ENCODE data around the gene TRABD2B.

The TRABD2B gene

GRCh38 chr1:47993881-47994625 is 3.1 kb downstream of the TRABD2B start:
- in situ Hi-C loops (cut with HindIII; ENCODE audit: low sequenced_read_pairs), result no loop called here

- in situ Hi-C loops (cut with HindIII; ENCODE audit: low sequenced_read_pairs), result no loop called here
These were observed 3.8 kb downstream of the TRABD2B start for GRCh38 chr1:47993416-47993740.

- in situ Hi-C loops (cut with HindIII; ENCODE audit: low sequenced_read_pairs), result no loop called here
These were observed 4.3 kb downstream of the TRABD2B start for GRCh38 chr1:47992720-47993415.

- in situ Hi-C loops (cut with HindIII; ENCODE audit: low sequenced_read_pairs), result no loop called here
These were observed 5.5 kb downstream of the TRABD2B start for GRCh38 chr1:47991673-47992072.

GRCh38 chr1:47991187-47991586 is 6.0 kb downstream of the TRABD2B start:
- in situ Hi-C loops (cut with HindIII; ENCODE audit: low sequenced_read_pairs), result no loop called here

GRCh38 chr1:47990286-47990685 is 6.9 kb downstream of the TRABD2B start:
- in situ Hi-C loops (cut with HindIII; ENCODE audit: low sequenced_read_pairs), result no loop called here

GRCh38 chr1:47987601-47988000 is 9.6 kb downstream of the TRABD2B start:
- in situ Hi-C loops (cut with HindIII; ENCODE audit: low sequenced_read_pairs), result loop anchor here (5.0 kb wide), 1 partner anchor 40 kb away; no protein-coding TSS in a partner anchor

- in situ Hi-C loops (cut with HindIII; ENCODE audit: low sequenced_read_pairs), result loop anchor here (5.0 kb wide), 1 partner anchor 39 kb away; no protein-coding TSS in a partner anchor
These were observed 10.4 kb downstream of the TRABD2B start for GRCh38 chr1:47986761-47987200.

- in situ Hi-C loops (cut with HindIII; ENCODE audit: low sequenced_read_pairs), result loop anchor here (5.0 kb wide), 1 partner anchor 38 kb away; no protein-coding TSS in a partner anchor
These were observed 12.2 kb downstream of the TRABD2B start for GRCh38 chr1:47985018-47985417.

- in situ Hi-C loops (cut with HindIII; ENCODE audit: low sequenced_read_pairs), result no loop called here
These were observed 12.9 kb downstream of the TRABD2B start for GRCh38 chr1:47984175-47984789.

- in situ Hi-C loops (cut with HindIII; ENCODE audit: low sequenced_read_pairs), result no loop called here
These were observed 13.5 kb downstream of the TRABD2B start for GRCh38 chr1:47983691-47984090.

GRCh38 chr1:47981667-47982350 is 15.4 kb downstream of the TRABD2B start:
- in situ Hi-C loops (cut with HindIII; ENCODE audit: low sequenced_read_pairs), result no loop called here

GRCh38 chr1:47980501-47980900 is 16.7 kb downstream of the TRABD2B start:
- in situ Hi-C loops (cut with HindIII; ENCODE audit: low sequenced_read_pairs), result no loop called here

- in situ Hi-C loops (cut with HindIII; ENCODE audit: low sequenced_read_pairs), result no loop called here
These were observed 17.5 kb downstream of the TRABD2B start for GRCh38 chr1:47979724-47980123.

GRCh38 chr1:47978486-47978885 is 18.7 kb downstream of the TRABD2B start:
- in situ Hi-C loops (cut with HindIII; ENCODE audit: low sequenced_read_pairs), result no loop called here

- in situ Hi-C loops (cut with HindIII; ENCODE audit: low sequenced_read_pairs), result no loop called here
These were observed 20.5 kb downstream of the TRABD2B start for GRCh38 chr1:47976728-47977127.

- in situ Hi-C loops (cut with HindIII; ENCODE audit: low sequenced_read_pairs), result no loop called here
These were observed 20.9 kb downstream of the TRABD2B start for GRCh38 chr1:47976267-47976666.

- in situ Hi-C loops (cut with HindIII; ENCODE audit: low sequenced_read_pairs), result no loop called here
These were observed 21.8 kb downstream of the TRABD2B start for GRCh38 chr1:47975302-47975921.

GRCh38 chr1:47972864-47973432 is 24.2 kb downstream of the TRABD2B start:
- in situ Hi-C loops (cut with HindIII; ENCODE audit: low sequenced_read_pairs), result no loop called here

GRCh38 chr1:47971385-47972160 is 25.6 kb downstream of the TRABD2B start:
- in situ Hi-C loops (cut with HindIII; ENCODE audit: low sequenced_read_pairs), result no loop called here
